ENCODE data around the gene FCHO2. TPM values are rescaled to one million over a fixed set of nuclear protein-coding genes. Genes with fewer than 3 reads are reported as not detected.

The FCHO2 gene
- polyA plus RNA-seq, 1 donor, result 28.1 TPM

GRCh38 chr5:73119451-73120157 is 163.8 kb downstream of the FCHO2 start:
- Histone ChIP-seq H3K27ac (ENCODE audit: low read length) (peak overlapping the region; percentile 65), H3K4me3 (ENCODE audit: low read length) (no peak overlapping the region)

GRCh38 chr5:73120222-73121118 is 164.6 kb downstream of the FCHO2 start, which contains the start of gene TMEM171:
Gene TMEM171 (plus strand): TSS chr5:73120575. CDS start chr5:73123374, 2,799 bp downstream.
- DNase-seq, result peak; percentile 67 to 87
- H3K27ac ChIP-seq (ENCODE audit: low read length), result peak within 1 kb of the TSS; percentile 65
- peaks cover 30% of the 10 kb centered on the region for H3K4me1 ChIP-seq (ENCODE audit: control insufficient read depth, insufficient read depth, low read length)
- WGBS (ENCODE audit: insufficient coverage, low lambda C conversion rate), result no CpG with 5 or more reads among the region's 94 CpGs
- H3K36me3 ChIP-seq (ENCODE audit: control insufficient read depth, insufficient read depth, low read length), result peaks cover 13% of the 10 kb centered on the region
- peaks cover 8% of the 10 kb centered on the region for H3K27me3 ChIP-seq (ENCODE audit: control insufficient read depth, insufficient read depth, low read length)
- H3K4me3 ChIP-seq (ENCODE audit: low read length), result peak within 1 kb of the TSS; percentile 62
- no peaks in the 10 kb centered on the region for H3K9me3 ChIP-seq (ENCODE audit: control insufficient read depth, low read depth, low read length)

More at GRCh38 chr5:73119451-73120157, 163.8 kb downstream of the FCHO2 start:
- peaks cover 13% of the 10 kb centered on the region for H3K36me3 ChIP-seq (ENCODE audit: control insufficient read depth, insufficient read depth, low read length)
- peak; percentile 55 to 81 for DNase-seq
- no peaks in the 10 kb centered on the region for H3K9me3 ChIP-seq (ENCODE audit: control insufficient read depth, low read depth, low read length)
- no CpG with 5 or more reads among the region's 40 CpGs for WGBS (ENCODE audit: insufficient coverage, low lambda C conversion rate)
- peaks cover 38% of the 10 kb centered on the region for H3K4me1 ChIP-seq (ENCODE audit: control insufficient read depth, insufficient read depth, low read length)
- H3K27me3 ChIP-seq (ENCODE audit: control insufficient read depth, insufficient read depth, low read length), result peaks cover 8% of the 10 kb centered on the region

- Histone ChIP-seq H3K36me3 (ENCODE audit: control insufficient read depth, insufficient read depth, low read length) (peaks cover 15% of the 10 kb centered on the region), H3K27me3 (ENCODE audit: control insufficient read depth, insufficient read depth, low read length) (peaks cover 8% of the 10 kb centered on the region), H3K4me1 (ENCODE audit: control insufficient read depth, insufficient read depth, low read length) (peaks cover 25% of the 10 kb centered on the region), H3K4me3 (ENCODE audit: low read length) (peak overlapping the region; percentile 62), H3K9me3 (ENCODE audit: control insufficient read depth, low read depth, low read length) (no peaks in the 10 kb centered on the region), H3K27ac (ENCODE audit: low read length) (no peak overlapping the region)
- no peak for DNase-seq
- WGBS (ENCODE audit: insufficient coverage, low lambda C conversion rate), result 28% methylated on average over 4 of the region's 6 CpGs
These were observed 165.2 kb downstream of the FCHO2 start for GRCh38 chr5:73121119-73121463.

- no peaks in the 10 kb centered on the region for H3K9me3 ChIP-seq (ENCODE audit: control insufficient read depth, low read depth, low read length)
- DNase-seq, result no peak
- H3K36me3 ChIP-seq (ENCODE audit: control insufficient read depth, insufficient read depth, low read length), result peaks cover 15% of the 10 kb centered on the region
- WGBS (ENCODE audit: insufficient coverage, low lambda C conversion rate), result no CpG with 5 or more reads among the region's 19 CpGs
- no peak overlapping the region for H3K4me3 ChIP-seq (ENCODE audit: low read length)
- H3K27me3 ChIP-seq (ENCODE audit: control insufficient read depth, insufficient read depth, low read length), result peaks cover 8% of the 10 kb centered on the region
- H3K4me1 ChIP-seq (ENCODE audit: control insufficient read depth, insufficient read depth, low read length), result peaks cover 22% of the 10 kb centered on the region
- H3K27ac ChIP-seq (ENCODE audit: low read length), result no peak overlapping the region
These were observed 167.3 kb downstream of the FCHO2 start for GRCh38 chr5:73122875-73123810.

- Histone ChIP-seq H3K4me1 (ENCODE audit: control insufficient read depth, insufficient read depth, low read length) (peaks cover 6% of the 10 kb centered on the region), H3K36me3 (ENCODE audit: control insufficient read depth, insufficient read depth, low read length) (peaks cover 22% of the 10 kb centered on the region), H3K9me3 (ENCODE audit: control insufficient read depth, low read depth, low read length) (no peaks in the 10 kb centered on the region), H3K4me3 (ENCODE audit: low read length) (no peak overlapping the region), H3K27ac (ENCODE audit: low read length) (no peak overlapping the region), H3K27me3 (ENCODE audit: control insufficient read depth, insufficient read depth, low read length) (peaks cover 8% of the 10 kb centered on the region)
- WGBS (ENCODE audit: insufficient coverage, low lambda C conversion rate), result 100% methylated on average over 2 of the region's 4 CpGs
- no peak for DNase-seq
These were observed 169.4 kb downstream of the FCHO2 start for GRCh38 chr5:73125289-73125688.

GRCh38 chr5:73126381-73126780 is 170.5 kb downstream of the FCHO2 start:
- Histone ChIP-seq H3K4me3 (ENCODE audit: low read length) (no peak overlapping the region), H3K9me3 (ENCODE audit: control insufficient read depth, low read depth, low read length) (no peaks in the 10 kb centered on the region), H3K27ac (ENCODE audit: low read length) (no peak overlapping the region), H3K27me3 (ENCODE audit: control insufficient read depth, insufficient read depth, low read length) (peaks cover 4% of the 10 kb centered on the region), H3K4me1 (ENCODE audit: control insufficient read depth, insufficient read depth, low read length) (peaks cover 11% of the 10 kb centered on the region), H3K36me3 (ENCODE audit: control insufficient read depth, insufficient read depth, low read length) (peaks cover 22% of the 10 kb centered on the region)
- no peak for DNase-seq
- no CpG with 5 or more reads among the region's 4 CpGs for WGBS (ENCODE audit: insufficient coverage, low lambda C conversion rate)

GRCh38 chr5:73126957-73127356 is 171.1 kb downstream of the FCHO2 start:
- Histone ChIP-seq H3K27me3 (ENCODE audit: control insufficient read depth, insufficient read depth, low read length) (peaks cover 2% of the 10 kb centered on the region), H3K27ac (ENCODE audit: low read length) (no peak overlapping the region), H3K4me1 (ENCODE audit: control insufficient read depth, insufficient read depth, low read length) (peaks cover 13% of the 10 kb centered on the region), H3K9me3 (ENCODE audit: control insufficient read depth, low read depth, low read length) (no peaks in the 10 kb centered on the region), H3K36me3 (ENCODE audit: control insufficient read depth, insufficient read depth, low read length) (peaks cover 22% of the 10 kb centered on the region), H3K4me3 (ENCODE audit: low read length) (no peak overlapping the region)
- DNase-seq, result no peak
- no CpG with 5 or more reads among the region's 1 CpG for WGBS (ENCODE audit: insufficient coverage, low lambda C conversion rate)

GRCh38 chr5:73129143-73129542 is 173.3 kb downstream of the FCHO2 start:
- peaks cover 13% of the 10 kb centered on the region for H3K36me3 ChIP-seq (ENCODE audit: control insufficient read depth, insufficient read depth, low read length)
- DNase-seq, result no peak
- H3K27ac ChIP-seq (ENCODE audit: low read length), result no peak overlapping the region
- H3K4me3 ChIP-seq (ENCODE audit: low read length), result no peak overlapping the region
- WGBS (ENCODE audit: insufficient coverage, low lambda C conversion rate), result 80% methylated on average over 1 of the region's 5 CpGs
- H3K4me1 ChIP-seq (ENCODE audit: control insufficient read depth, insufficient read depth, low read length), result peaks cover 23% of the 10 kb centered on the region
- no peaks in the 10 kb centered on the region for H3K9me3 ChIP-seq (ENCODE audit: control insufficient read depth, low read depth, low read length)
- no peaks in the 10 kb centered on the region for H3K27me3 ChIP-seq (ENCODE audit: control insufficient read depth, insufficient read depth, low read length)

GRCh38 chr5:73130811-73131210 is 175.0 kb downstream of the FCHO2 start:
- H3K4me3 ChIP-seq (ENCODE audit: low read length), result no peak overlapping the region
- H3K4me1 ChIP-seq (ENCODE audit: control insufficient read depth, insufficient read depth, low read length), result peaks cover 30% of the 10 kb centered on the region
- H3K27ac ChIP-seq (ENCODE audit: low read length), result no peak overlapping the region
- peaks cover 8% of the 10 kb centered on the region for H3K36me3 ChIP-seq (ENCODE audit: control insufficient read depth, insufficient read depth, low read length)
- WGBS (ENCODE audit: insufficient coverage, low lambda C conversion rate), result no CpG with 5 or more reads among the region's 1 CpG
- no peak for DNase-seq
- no peaks in the 10 kb centered on the region for H3K9me3 ChIP-seq (ENCODE audit: control insufficient read depth, low read depth, low read length)
- no peaks in the 10 kb centered on the region for H3K27me3 ChIP-seq (ENCODE audit: control insufficient read depth, insufficient read depth, low read length)
